Amniotic epithelial cell (primary cell): ENCODE results near the gene CIP2A.
"Not testable (repeated sequence)": the region's sequence is repeated elsewhere in the genome, so short reads cannot be mapped to it uniquely, and the experiment has no call there.

Experiments
- DNase-seq: peaks from one replicate; pipeline ENCODE4 v3.0.0-alpha.2; 2010; ENCODE audit warnings: low read depth

The CIP2A gene

GRCh38 chr3:108589081-108589997 is at the start of gene CIP2A, which contains the start of gene DZIP3:
Gene CIP2A (minus strand): TSS chr3:108589438. CDS start chr3:108589375, 63 bp downstream.
Gene DZIP3 (plus strand): TSS chr3:108589722. CDS start chr3:108605407, 15,685 bp downstream.
- DNase-seq: peak; percentile 89

GRCh38 chr3:108629974-108630373 is 40.7 kb upstream of the CIP2A start:
- DNase-seq: no peak

- peak; percentile 10 for DNase-seq
Observed at GRCh38 chr3:108623504-108623903, 34.3 kb upstream of the CIP2A start.

- peak; percentile 16 for DNase-seq
Observed at GRCh38 chr3:108620250-108620649, 31.0 kb upstream of the CIP2A start.

- not testable (repeated sequence) for DNase-seq
Observed at GRCh38 chr3:108616090-108616489, 26.9 kb upstream of the CIP2A start.

- no peak for DNase-seq
Observed at GRCh38 chr3:108610651-108611050, 21.4 kb upstream of the CIP2A start.

- DNase-seq: no peak
Observed at GRCh38 chr3:108608750-108609149, 19.5 kb upstream of the CIP2A start.

GRCh38 chr3:108605491-108605890 is 16.3 kb upstream of the CIP2A start:
- no peak for DNase-seq

GRCh38 chr3:108605028-108605427 is 15.8 kb upstream of the CIP2A start:
- DNase-seq: no peak

GRCh38 chr3:108603691-108604090 is 14.5 kb upstream of the CIP2A start:
- peak; percentile 18 for DNase-seq

GRCh38 chr3:108602935-108603294 is 13.7 kb upstream of the CIP2A start:
- DNase-seq: peak; percentile 42

GRCh38 chr3:108602249-108602934 is 13.2 kb upstream of the CIP2A start:
- DNase-seq: peak; percentile 20

- DNase-seq: peak; percentile 11
Observed at GRCh38 chr3:108599677-108600409, 10.6 kb upstream of the CIP2A start.

- DNase-seq: no peak
Observed at GRCh38 chr3:108598375-108598774, 9.1 kb upstream of the CIP2A start.

- DNase-seq: no peak
Observed at GRCh38 chr3:108595321-108595720, 6.1 kb upstream of the CIP2A start.

- no peak for DNase-seq
Observed at GRCh38 chr3:108590460-108590859, 1.2 kb upstream of the CIP2A start.

- no peak for DNase-seq
Observed at GRCh38 chr3:108589998-108590323, 723 bp upstream of the CIP2A start.

- peak; percentile 19 for DNase-seq
Observed at GRCh38 chr3:108588601-108589000, 637 bp downstream of the CIP2A start.

GRCh38 chr3:108578064-108578463 is 11.2 kb downstream of the CIP2A start:
- DNase-seq: no peak

- no peak for DNase-seq
Observed at GRCh38 chr3:108569336-108569735, 19.9 kb downstream of the CIP2A start.

- no peak for DNase-seq
Observed at GRCh38 chr3:108566599-108566998, 22.6 kb downstream of the CIP2A start.

- DNase-seq: no peak
Observed at GRCh38 chr3:108565506-108565905, 23.7 kb downstream of the CIP2A start.

- DNase-seq: no peak
Observed at GRCh38 chr3:108564564-108564963, 24.7 kb downstream of the CIP2A start.
